ENCODE data around the gene FANCI.
"Not testable (repeated sequence)": the region's sequence is repeated elsewhere in the genome, so short reads cannot be mapped to it uniquely, and the experiment has no call there.

DNA sequence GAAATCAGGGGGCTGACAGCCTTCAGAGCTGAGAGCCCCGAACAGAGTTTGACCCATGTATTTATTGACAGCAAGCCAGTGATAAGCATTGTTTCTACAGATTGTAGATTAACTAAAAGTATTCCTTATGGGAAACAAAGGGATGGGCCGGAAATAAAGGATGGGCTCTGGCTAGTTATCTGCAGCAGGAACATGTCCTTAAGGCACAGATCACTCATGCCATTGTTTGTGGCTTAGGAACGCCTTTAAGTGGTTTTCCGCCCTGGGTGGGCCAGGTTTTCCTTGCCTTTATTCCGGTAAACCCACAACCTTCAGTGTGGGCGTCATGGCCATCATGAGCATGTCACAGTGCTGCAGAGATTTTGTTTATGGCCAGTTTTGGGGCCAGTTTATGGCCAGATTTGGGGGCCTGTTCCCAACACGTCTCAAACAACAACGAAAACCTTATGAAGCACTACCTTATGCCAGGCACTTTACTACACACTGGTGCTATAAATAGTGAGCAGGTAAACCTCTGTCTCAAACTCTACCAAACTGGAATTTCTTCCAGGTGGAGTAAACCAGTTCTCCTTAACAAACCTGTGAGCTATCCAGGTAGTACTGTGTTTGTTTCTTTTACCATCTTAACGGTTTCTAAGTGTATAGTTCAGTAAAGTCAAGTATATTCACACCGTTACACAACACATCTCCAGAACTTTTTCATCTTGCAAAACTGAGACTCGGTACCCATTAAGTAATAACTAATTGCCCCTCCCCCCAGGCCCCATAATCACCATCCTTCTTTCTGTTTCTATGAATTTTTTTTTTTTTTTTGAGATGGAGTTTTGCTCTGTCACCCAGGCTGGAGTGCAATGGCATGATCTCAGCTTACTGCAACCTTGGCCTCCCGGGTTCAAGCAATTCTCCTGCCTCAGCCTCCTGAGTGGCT is 3.6 kb upstream of the FANCI start:
- TF ChIP-seq, protein P1, sequence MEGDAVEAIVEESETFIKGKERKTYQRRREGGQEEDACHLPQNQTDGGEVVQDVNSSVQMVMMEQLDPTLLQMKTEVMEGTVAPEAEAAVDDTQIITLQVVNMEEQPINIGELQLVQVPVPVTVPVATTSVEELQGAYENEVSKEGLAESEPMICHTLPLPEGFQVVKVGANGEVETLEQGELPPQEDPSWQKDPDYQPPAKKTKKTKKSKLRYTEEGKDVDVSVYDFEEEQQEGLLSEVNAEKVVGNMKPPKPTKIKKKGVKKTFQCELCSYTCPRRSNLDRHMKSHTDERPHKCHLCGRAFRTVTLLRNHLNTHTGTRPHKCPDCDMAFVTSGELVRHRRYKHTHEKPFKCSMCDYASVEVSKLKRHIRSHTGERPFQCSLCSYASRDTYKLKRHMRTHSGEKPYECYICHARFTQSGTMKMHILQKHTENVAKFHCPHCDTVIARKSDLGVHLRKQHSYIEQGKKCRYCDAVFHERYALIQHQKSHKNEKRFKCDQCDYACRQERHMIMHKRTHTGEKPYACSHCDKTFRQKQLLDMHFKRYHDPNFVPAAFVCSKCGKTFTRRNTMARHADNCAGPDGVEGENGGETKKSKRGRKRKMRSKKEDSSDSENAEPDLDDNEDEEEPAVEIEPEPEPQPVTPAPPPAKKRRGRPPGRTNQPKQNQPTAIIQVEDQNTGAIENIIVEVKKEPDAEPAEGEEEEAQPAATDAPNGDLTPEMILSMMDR (IDR thresholded peaks at IDR 0.05; ENCODE audit: borderline replicate concordance, extremely low read depth, low read length, poor library complexity, severe bottlenecking), result not testable (repeated sequence)
- TF ChIP-seq EZH2 (IDR thresholded peaks at IDR 0.05; ENCODE audit: borderline replicate concordance, low read depth, low read length, severe bottlenecking), result not testable (repeated sequence)

Data from DND-41 (cell line).